Central memory CD4-positive, alpha-beta T cell (primary cell): ENCODE measurements around the gene CCDC9B.

Experiments used
- DNase-seq: peaks from one replicate; pipeline ENCODE4 v3.0.0; 2022

CCDC9B gene

DNA sequence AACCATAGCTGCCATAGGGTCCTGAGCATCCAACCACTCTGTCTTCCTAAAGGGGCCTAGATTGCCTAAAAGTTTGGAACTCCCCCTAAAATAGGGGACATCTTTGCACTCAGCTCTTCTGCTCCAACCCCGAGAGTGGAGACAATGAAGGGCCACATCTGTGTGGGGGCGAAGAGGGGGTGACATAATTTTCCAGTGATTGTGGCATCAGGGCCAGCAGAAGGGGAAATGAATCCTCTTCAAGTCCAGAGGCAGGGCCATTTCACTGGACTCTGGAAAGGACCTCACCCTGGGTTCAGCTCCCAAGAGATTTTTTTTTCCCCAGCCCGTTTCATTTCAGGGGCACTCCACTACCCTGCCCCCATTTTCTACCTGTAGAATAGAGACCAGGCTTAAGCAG is 53.2 kb downstream of the CCDC9B start:
- DNase-seq: no peak

DNA sequence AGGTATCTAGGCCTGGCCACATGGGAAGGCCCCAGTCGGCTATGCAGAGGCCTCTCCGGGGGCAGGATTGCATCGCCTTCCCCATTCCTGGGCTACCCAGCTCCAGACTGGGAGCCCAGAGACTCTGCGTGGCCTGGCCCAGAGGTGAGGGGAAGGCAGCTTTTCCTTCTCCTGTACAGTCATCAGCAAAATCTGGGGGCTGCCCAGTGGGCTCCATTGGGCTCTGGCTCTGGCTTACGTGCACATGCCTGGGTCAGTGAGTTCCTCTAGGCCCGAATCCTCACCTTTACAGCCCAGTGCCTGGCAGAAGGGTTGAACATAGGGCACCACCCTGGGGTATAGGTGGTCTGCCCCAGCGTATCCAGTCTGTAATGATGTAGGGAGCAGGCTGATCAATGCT is 53.9 kb downstream of the CCDC9B start:
- DNase-seq: no peak

DNA sequence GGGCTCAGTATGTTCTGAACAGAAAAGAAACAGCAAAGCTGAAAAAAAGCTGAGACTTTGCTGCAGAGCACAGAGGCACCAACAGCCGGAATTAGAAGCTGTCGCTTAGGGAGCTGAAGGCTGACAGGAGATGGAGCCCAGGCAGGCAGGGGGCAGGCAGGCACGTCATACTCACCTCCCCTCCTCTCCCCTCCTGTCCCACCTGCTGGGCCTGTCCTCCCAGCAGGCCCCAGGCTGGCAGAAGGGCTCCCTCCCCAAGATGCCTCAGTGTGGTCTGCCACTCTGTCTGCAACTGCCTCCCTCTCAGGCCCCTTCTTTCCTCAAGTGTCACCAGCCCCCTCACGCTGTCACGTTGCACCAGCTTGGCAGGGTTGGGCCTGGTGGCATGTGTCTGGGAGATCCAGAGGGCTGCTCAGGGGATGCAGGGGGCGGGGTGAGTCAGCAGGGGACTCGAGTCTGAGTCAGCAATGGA is 54.6 kb downstream of the CCDC9B start:
- DNase-seq: no peak

DNA sequence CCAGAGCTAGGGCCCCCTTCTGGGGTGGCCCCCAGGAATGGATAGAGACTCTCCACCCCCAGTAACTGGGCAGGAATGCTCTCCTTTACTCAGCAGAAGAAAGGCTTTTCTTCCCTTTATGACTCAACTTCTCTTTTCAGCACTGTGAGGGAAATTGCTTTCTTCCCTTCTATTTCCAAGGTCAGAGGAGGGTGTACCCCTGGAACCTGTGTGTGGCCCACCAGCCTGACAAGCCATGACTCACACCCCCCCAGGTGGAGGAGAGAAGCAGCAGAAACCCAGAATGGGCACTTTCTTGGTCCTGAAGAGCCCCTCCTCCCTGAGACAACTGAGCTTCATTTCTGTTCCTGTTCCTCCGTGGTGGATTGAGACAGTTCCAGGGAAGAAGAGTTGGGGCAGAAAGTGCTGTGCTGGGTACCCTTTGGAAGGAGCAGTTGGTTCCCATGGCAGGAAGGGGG is 55.2 kb downstream of the CCDC9B start:
- no peak for DNase-seq

DNA sequence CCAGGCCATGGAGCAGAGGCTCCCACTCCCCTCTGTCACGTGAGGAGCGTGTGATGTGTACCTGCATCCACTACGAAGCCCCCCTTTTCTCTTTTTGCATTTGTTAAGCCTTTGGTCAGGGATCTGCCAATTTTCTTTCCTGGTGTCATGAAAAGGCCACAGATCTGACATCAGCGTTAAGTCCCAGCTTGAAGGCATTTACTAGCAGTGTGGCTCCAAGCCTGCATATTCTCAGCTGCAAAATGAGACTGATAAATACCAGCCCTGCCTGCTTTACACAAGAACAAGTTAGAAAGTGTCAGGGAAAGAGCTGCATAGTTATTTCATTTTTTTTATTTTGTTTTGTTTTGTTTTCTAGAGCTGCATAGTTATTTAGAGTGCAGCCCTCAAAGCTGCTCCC is 55.6 kb downstream of the CCDC9B start:
- no peak for DNase-seq

DNA sequence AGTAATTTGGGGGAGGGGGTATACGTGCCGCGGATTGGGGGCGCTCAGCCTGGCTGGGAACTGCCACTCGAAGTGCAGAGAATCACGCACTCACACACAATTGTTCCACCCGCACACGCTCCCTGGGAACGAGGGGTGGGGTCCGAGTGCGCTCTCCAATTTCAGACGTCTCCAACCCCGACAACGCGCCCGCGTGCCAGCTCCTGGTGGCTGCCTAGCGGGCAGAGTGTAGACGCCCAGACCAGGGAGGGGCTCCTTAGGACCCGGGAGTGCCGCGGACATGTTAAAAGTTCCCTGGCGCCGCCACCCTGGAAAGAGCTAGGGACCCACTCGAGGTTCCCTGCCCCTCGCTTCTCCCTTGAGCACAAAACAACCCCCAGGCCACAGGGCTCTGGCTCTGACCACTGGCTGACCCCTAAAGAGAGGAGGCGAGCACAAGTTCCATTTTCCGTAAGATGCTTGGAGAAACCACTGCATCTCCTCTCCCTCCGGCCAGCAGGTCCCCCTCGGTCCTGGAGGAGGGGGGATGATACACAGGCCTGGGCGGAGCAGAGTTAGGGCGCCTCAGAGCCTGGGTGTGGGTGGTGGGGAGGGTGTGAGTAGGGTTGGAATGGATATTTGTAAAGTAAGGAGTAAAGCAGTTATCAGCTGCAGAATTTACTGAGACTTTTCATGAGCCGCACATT is 57.0 kb downstream of the CCDC9B start:
- DNase-seq: no peak

DNA sequence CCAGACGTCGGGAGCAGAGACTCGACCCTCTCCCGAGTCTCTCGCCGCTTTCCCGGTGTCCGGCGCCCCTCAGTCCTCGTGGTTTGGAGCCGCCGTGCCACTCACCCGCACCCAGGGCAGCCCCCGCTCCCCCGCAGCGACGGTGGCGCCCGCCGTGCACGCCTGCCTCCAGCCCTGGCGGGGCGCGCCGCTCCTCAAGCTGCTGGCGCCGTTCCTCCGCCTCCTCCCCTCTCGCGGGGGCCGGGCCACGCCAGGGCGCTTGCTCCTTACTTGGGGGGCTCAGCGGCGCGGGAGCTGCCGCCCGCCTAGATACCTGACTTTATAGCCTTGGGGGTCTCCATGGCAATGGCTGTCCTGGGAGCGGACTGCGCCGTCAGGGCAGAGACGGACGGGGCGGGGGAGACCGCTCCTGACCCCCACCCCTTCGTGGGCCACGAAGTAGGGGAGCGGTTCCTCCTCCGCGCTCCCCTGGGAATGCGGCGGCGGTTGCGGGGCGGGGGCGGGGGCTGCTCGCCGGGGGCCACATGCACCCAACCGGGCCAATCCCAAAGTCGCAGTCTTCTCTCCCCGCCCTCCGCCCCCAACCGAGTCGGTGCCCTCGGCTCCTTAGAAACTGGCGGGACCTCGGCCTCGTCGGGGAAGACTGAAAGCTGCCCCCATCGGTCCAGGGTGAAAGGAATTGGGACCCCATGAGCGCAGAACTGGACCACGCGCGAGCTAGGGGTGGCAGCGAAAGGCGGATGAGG is 57.7 kb downstream of the CCDC9B start, which contains the start of gene ANKRD63:
ANKRD63 (minus strand) TSS at position 196 of the 746 bp plus-strand sequence. CDS start 478 bp downstream, outside the sequence.
- DNase-seq: peak; percentile 21

DNA sequence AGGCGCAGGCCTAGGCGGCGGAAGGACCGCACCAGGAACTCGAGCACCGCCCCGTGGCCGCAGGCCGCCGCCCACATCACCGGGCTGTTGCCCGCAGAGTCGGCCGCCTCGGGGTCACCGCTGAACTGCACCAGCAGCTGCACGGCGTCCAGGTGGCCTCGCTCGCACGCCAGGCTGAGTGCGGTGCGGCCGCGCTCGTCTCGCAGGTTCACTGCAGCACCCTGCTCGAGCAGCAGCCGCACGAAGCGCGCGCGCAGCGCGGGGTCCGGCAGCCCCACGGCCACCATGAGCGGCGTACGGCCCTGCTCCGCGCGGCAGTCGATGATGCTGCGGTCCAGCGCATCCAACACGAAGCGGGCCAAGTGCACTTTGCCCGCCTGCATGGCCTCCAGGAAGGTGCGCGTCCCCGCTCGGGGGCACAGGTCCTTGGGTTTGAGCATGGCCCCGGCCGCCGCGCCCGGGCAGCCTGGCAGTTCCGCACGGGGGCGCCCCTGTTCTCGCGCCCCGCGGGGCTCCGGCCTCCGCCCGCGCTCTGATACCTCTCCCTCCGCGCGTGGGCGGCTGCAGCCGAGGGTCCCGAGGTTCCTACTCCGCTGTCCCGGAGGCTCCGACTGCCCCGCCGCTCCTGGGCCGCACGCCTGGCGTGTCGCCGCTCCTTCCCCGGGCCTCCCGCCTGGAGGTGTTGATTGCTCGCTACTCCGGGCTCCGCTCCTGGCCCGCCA is 58.4 kb downstream of the CCDC9B start:
- DNase-seq: peak; percentile 41

DNA sequence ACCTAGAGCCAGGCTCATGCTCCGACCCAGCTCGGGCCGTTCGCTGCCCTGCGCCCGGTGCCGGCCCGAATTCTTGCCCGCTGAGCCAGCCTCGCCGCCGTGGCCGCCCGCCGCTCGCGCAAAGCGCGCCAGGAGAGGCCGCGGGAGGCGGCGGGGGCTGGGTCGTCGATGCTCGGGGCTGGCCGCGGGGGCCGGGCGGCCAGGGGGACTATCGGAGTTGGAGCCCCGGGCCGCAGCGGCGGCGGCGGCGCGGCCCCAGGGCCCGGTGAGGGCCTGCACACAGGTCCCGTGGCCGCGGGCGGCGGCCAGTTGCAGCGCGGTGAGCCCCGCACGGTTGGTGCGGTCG is 59.0 kb downstream of the CCDC9B start:
- no peak for DNase-seq
